CD4-positive, alpha-beta T cell treated with Interleukin-21 for 1 hour (primary cell): ENCODE data around the gene PIKFYVE.
A peak's percentile ranks its signal among the peaks of the same experiment; 100 is the strongest.
"Not testable (repeated sequence)": the region's sequence is repeated elsewhere in the genome, so short reads cannot be mapped to it uniquely, and the experiment has no call there.

Source experiments
- DNase-seq: peaks from one replicate; pipeline ENCODE4 v3.0.0-alpha.2; 2020

PIKFYVE gene

GRCh38 chr2:208255557-208256106, 10.4 kb upstream of the PIKFYVE start:
- DNase-seq = no peak

GRCh38 chr2:208256192-208256782, 9.8 kb upstream of the PIKFYVE start:
- DNase-seq = no peak

GRCh38 chr2:208256849-208257813, 8.9 kb upstream of the PIKFYVE start:
- DNase-seq = not testable (repeated sequence)

GRCh38 chr2:208265371-208265800, 669 bp upstream of the PIKFYVE start:
- peak; percentile 46 for DNase-seq

GRCh38 chr2:208266553-208266893, 468 bp downstream of the PIKFYVE start:
- DNase-seq = peak; percentile 9

GRCh38 chr2:208266936-208267335, 881 bp downstream of the PIKFYVE start:
- DNase-seq = no peak

- DNase-seq = not testable (repeated sequence)
Observed at GRCh38 chr2:208267526-208267925, 1.5 kb downstream of the PIKFYVE start.

GRCh38 chr2:208268156-208268952, 2.3 kb downstream of the PIKFYVE start:
- DNase-seq = no peak

GRCh38 chr2:208269091-208269490, 3.0 kb downstream of the PIKFYVE start:
- DNase-seq = peak; percentile 10

GRCh38 chr2:208274748-208275147, 8.7 kb downstream of the PIKFYVE start:
- DNase-seq = no peak

- no peak for DNase-seq
Observed at GRCh38 chr2:208278549-208278948, 12.5 kb downstream of the PIKFYVE start.

- DNase-seq = no peak
Observed at GRCh38 chr2:208279236-208279635, 13.2 kb downstream of the PIKFYVE start.

GRCh38 chr2:208280234-208280633, 14.2 kb downstream of the PIKFYVE start:
- DNase-seq = no peak

- no peak for DNase-seq
Observed at GRCh38 chr2:208280933-208281332, 14.9 kb downstream of the PIKFYVE start.

GRCh38 chr2:208285853-208286252, 19.8 kb downstream of the PIKFYVE start:
- no peak for DNase-seq

GRCh38 chr2:208294482-208295024, 28.5 kb downstream of the PIKFYVE start:
- no peak for DNase-seq

GRCh38 chr2:208295834-208296233, 29.8 kb downstream of the PIKFYVE start:
- no peak for DNase-seq

GRCh38 chr2:208296610-208297009, 30.6 kb downstream of the PIKFYVE start:
- no peak for DNase-seq

- DNase-seq = no peak
Observed at GRCh38 chr2:208297961-208298360, 31.9 kb downstream of the PIKFYVE start.

GRCh38 chr2:208300847-208301618, 35.0 kb downstream of the PIKFYVE start:
- no peak for DNase-seq

GRCh38 chr2:208304157-208304556, 38.1 kb downstream of the PIKFYVE start:
- DNase-seq = no peak

- DNase-seq = no peak
Observed at GRCh38 chr2:208304695-208305094, 38.6 kb downstream of the PIKFYVE start.
